Type B pancreatic cell (in vitro differentiated cells): Measurements from ENCODE around the gene GAR1. TPM values are rescaled to one million over a fixed set of nuclear protein-coding genes. Genes with fewer than 3 reads are reported as not detected.

ENCODE experiments used
- DNase-seq: peaks from one replicate; pipeline ENCODE4 v3.0.0; 2021; ENCODE audit warnings: mixed read lengths; ENCODE audit not compliant: unreplicated experiment; ENCODE audit errors: extremely low spot score
- H3K27ac Mint-ChIP-seq: 2 replicates; pipeline ENCODE4 v1.8.0; 2021; ENCODE audit warnings: mild to moderate bottlenecking, mixed read lengths
- H3K27me3 Mint-ChIP-seq: 2 replicates; pipeline ENCODE4 v1.8.0; 2021; ENCODE audit warnings: mixed read lengths
- H3K36me3 Mint-ChIP-seq: 2 replicates; pipeline ENCODE4 v1.8.0; 2021; ENCODE audit warnings: mixed read lengths
- H3K4me1 Mint-ChIP-seq: one replicate; pipeline ENCODE4 v1.8.0; 2021; ENCODE audit warnings: mixed read lengths; ENCODE audit not compliant: unreplicated experiment
- H3K4me3 Mint-ChIP-seq: 2 replicates; pipeline ENCODE4 v1.8.0; 2021; ENCODE audit warnings: mild to moderate bottlenecking, mixed read lengths
- H3K9me3 Mint-ChIP-seq: 2 replicates; pipeline ENCODE4 v1.8.0; 2021; ENCODE audit warnings: mixed read lengths
- total RNA-seq: library from RNA; stranded (reverse); gene quantifications from 2 replicates; pipeline ENCODE4 v1.2.1, GENCODE V29; 2021; ENCODE audit warnings: low replicate concordance
- TF ChIP-seq, protein P1 (sequence below): fragments of 200-600 bp; sonication (generic); conservative IDR thresholded peaks from 2 replicates; pipeline ENCODE4 v1.5.0; 2021; ENCODE audit warnings: antibody characterized with exemption, mild to moderate bottlenecking

GAR1 gene
- total RNA-seq, 1 donor from 2014 or later = 27.9 TPM

GRCh38 chr4:109864134-109864533 lies 48.6 kb downstream of the GAR1 start:
- TF ChIP-seq, protein P1, sequence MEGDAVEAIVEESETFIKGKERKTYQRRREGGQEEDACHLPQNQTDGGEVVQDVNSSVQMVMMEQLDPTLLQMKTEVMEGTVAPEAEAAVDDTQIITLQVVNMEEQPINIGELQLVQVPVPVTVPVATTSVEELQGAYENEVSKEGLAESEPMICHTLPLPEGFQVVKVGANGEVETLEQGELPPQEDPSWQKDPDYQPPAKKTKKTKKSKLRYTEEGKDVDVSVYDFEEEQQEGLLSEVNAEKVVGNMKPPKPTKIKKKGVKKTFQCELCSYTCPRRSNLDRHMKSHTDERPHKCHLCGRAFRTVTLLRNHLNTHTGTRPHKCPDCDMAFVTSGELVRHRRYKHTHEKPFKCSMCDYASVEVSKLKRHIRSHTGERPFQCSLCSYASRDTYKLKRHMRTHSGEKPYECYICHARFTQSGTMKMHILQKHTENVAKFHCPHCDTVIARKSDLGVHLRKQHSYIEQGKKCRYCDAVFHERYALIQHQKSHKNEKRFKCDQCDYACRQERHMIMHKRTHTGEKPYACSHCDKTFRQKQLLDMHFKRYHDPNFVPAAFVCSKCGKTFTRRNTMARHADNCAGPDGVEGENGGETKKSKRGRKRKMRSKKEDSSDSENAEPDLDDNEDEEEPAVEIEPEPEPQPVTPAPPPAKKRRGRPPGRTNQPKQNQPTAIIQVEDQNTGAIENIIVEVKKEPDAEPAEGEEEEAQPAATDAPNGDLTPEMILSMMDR = peak; percentile 54
- Mint-ChIP-seq H3K9me3 (peaks cover 5% of the 10 kb centered on the region), H3K4me1 (no peaks in the 10 kb centered on the region), H3K4me3 (no peak overlapping the region), H3K36me3 (no peaks in the 10 kb centered on the region), H3K27ac (no peak overlapping the region), H3K27me3 (no peaks in the 10 kb centered on the region)
- DNase-seq = no peak

- H3K36me3 Mint-ChIP-seq = no peaks in the 10 kb centered on the region
- H3K27me3 Mint-ChIP-seq = no peaks in the 10 kb centered on the region
- no peak overlapping the region for H3K4me3 Mint-ChIP-seq
- TF ChIP-seq, protein P1 = no peak
- no peak for DNase-seq
- no peak overlapping the region for H3K27ac Mint-ChIP-seq
- no peaks in the 10 kb centered on the region for H3K4me1 Mint-ChIP-seq
- no peaks in the 10 kb centered on the region for H3K9me3 Mint-ChIP-seq
Measured at GRCh38 chr4:109870061-109870460, 54.5 kb downstream of the GAR1 start.

DNA sequence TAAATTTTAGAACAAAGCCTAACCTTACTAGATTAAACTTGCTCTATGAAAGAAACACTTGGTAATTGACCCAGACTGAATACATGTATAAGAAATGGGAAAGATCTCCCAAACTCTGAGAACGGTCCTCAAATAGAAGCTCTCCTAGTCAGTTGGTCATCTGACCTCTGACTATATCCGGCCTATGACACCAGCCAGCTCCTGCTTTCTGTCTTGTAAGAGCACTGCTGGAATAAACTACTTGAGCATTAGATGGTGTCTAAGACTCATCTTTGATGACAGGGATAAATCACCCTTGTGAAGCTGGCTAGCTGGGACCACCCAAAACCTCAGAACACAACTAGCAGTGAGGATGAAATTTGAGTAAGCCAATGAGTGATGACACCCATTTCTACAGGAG lies 56.5 kb downstream of the GAR1 start:
- Mint-ChIP-seq H3K27me3 (no peaks in the 10 kb centered on the region), H3K9me3 (no peaks in the 10 kb centered on the region), H3K4me1 (no peaks in the 10 kb centered on the region)

DNA sequence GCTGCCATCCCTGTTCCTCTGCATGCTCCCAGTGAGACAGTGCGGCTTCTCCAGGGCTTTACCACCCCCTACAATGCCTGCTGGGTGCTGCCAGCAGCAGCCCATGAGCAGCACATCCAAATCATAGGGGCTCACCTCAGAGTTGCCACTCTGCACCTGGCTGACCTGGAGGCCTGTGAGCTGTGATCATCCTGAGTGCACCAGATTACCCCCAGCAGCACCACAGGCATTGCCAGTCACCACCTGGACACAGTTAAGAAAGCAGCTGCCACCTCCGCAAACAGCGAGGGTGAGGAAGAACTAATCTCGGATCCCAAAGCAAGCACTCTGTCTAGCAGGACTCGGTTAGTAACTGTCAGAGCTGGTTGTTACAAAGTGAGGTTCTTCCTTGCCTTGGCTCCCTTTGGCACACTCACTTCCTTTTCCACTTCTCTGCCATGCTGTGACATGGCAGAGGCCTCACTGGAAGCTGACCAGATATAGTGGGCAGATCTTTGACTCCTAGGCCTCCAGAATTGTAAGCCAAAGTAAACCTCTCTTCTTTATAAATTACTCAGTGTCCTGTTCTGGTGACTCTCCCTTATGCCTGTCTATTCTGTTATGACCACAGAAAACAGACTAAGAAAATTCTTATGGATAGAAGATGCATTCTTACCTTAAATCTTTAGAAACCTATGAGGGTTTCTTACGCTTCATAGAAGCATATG lies 57.5 kb downstream of the GAR1 start:
- H3K27me3 Mint-ChIP-seq = no peaks in the 10 kb centered on the region
- H3K36me3 Mint-ChIP-seq = no peaks in the 10 kb centered on the region
- DNase-seq = no peak
- no peak overlapping the region for H3K4me3 Mint-ChIP-seq
- H3K9me3 Mint-ChIP-seq = no peaks in the 10 kb centered on the region
- H3K4me1 Mint-ChIP-seq = no peaks in the 10 kb centered on the region
- H3K27ac Mint-ChIP-seq = peak overlapping the region; percentile 96
- TF ChIP-seq, protein P1 = no peak

More for the DNA sequence above, 56.5 kb downstream of the GAR1 start:
- peak overlapping the region; percentile 43 for H3K27ac Mint-ChIP-seq
- H3K4me3 Mint-ChIP-seq = no peak overlapping the region
- DNase-seq = no peak
- no peaks in the 10 kb centered on the region for H3K36me3 Mint-ChIP-seq
- TF ChIP-seq, protein P1 = no peak

GRCh38 chr4:109873791-109874514 lies 58.4 kb downstream of the GAR1 start:
- no peak for DNase-seq
- H3K27ac Mint-ChIP-seq = peak overlapping the region; percentile 96
- H3K27me3 Mint-ChIP-seq = no peaks in the 10 kb centered on the region

More at GRCh38 chr4:109873791-109874514, 58.4 kb downstream of the GAR1 start:
- no peaks in the 10 kb centered on the region for H3K9me3 Mint-ChIP-seq
- H3K36me3 Mint-ChIP-seq = no peaks in the 10 kb centered on the region
- peak overlapping the region; percentile 57 for H3K4me3 Mint-ChIP-seq
- H3K4me1 Mint-ChIP-seq = no peaks in the 10 kb centered on the region
- TF ChIP-seq, protein P1 = no peak

Other genes with a start within 250 kb of the GAR1 start
- 41.9 and 49.9 TPM in 2 replicates for gene CASP6, start 112.3 kb upstream of the GAR1 start, total RNA-seq
- 39.3 and 44.0 TPM in 2 replicates for gene PLA2G12A, start 85.7 kb upstream of the GAR1 start, total RNA-seq
- 15.4 and 24.0 TPM in 2 replicates for gene CFI, start 13.8 kb upstream of the GAR1 start, total RNA-seq
- 0.41 TPM in 1 of 2 replicates, not detected in the other for gene RRH, start 12.2 kb downstream of the GAR1 start, total RNA-seq
- 0.27 TPM in 1 of 2 replicates, not detected in the other for gene LRIT3, start 32.3 kb downstream of the GAR1 start, total RNA-seq
- 25.5 and 65.1 TPM in 2 replicates for gene EGF, start 97.1 kb downstream of the GAR1 start, total RNA-seq